GM23338 (cell line): ENCODE data around the gene PAQR9. TPM values are rescaled to one million over a fixed set of nuclear protein-coding genes. Genes with fewer than 3 reads are reported as not detected.

Experiments
- ATAC-seq: fragments of 200-7000 bp; cut with Tn5 transposase; 3 replicates; pipeline ENCODE4 v1.9.1; 2020
- DNase-seq: peaks from one replicate; pipeline ENCODE4 v3.0.0-alpha.2; 2015; ENCODE audit warnings: low spot score
- H2AFZ ChIP-seq: fragments of 200-600 bp; sonication (generic); 2 replicates; pipeline ENCODE4 v1.8.0; 2016; ENCODE audit warnings: antibody characterized with exemption, mild to moderate bottlenecking, moderate library complexity
- H3F3A ChIP-seq: fragments of 200-600 bp; sonication (generic); replicated peaks from 2 replicates; pipeline ENCODE4 v1.8.0; 2017; ENCODE audit warnings: antibody characterized with exemption, mixed run types, low read depth
- H3K27ac ChIP-seq: fragments of 200-600 bp; sonication (generic); 2 replicates; pipeline ENCODE4 v1.6.1; 2016; ENCODE audit warnings: low read depth
- H3K27me3 ChIP-seq: fragments of 200-600 bp; sonication (generic); 2 replicates; pipeline ENCODE4 v1.8.0; 2016; ENCODE audit warnings: mild to moderate bottlenecking, mixed run types, moderate library complexity; ENCODE audit not compliant: insufficient read depth
- H3K36me3 ChIP-seq: fragments of 200-600 bp; sonication (generic); 2 replicates; pipeline ENCODE4 v1.8.0; 2016; ENCODE audit warnings: mild to moderate bottlenecking; ENCODE audit not compliant: insufficient read depth
- H3K4me1 ChIP-seq: fragments of 200-600 bp; sonication (generic); 2 replicates; pipeline ENCODE4 v1.8.0; 2016; ENCODE audit warnings: mild to moderate bottlenecking, moderate library complexity; ENCODE audit not compliant: insufficient read depth
- H3K4me2 ChIP-seq: fragments of 200-600 bp; sonication (generic); 2 replicates; pipeline ENCODE4 v1.7.1; 2017; ENCODE audit warnings: mixed run types
- H3K4me3 ChIP-seq: fragments of 200-600 bp; sonication (generic); 2 replicates; pipeline ENCODE4 v1.6.1; 2016; ENCODE audit warnings: mixed run types
- H3K79me2 ChIP-seq: fragments of 200-600 bp; sonication (generic); replicated peaks from 2 replicates; pipeline ENCODE4 v1.8.0; 2017; ENCODE audit warnings: mild to moderate bottlenecking; ENCODE audit not compliant: insufficient read depth
- H3K9me2 ChIP-seq: fragments of 200-600 bp; sonication (generic); 2 replicates; pipeline ENCODE4 v1.8.0; 2017; ENCODE audit not compliant: insufficient read depth
- H4K20me1 ChIP-seq: fragments of 200-600 bp; sonication (generic); replicated peaks from 2 replicates; pipeline ENCODE4 v1.8.0; 2017; ENCODE audit warnings: mild to moderate bottlenecking; ENCODE audit not compliant: insufficient read depth
- H3K27ac Mint-ChIP-seq: 2 replicates; pipeline ENCODE4 v1.8.0; 2020; ENCODE audit warnings: inconsistent platforms, mild to moderate bottlenecking, moderate library complexity, mixed read lengths
- H3K27me3 Mint-ChIP-seq: 3 replicates; pipeline ENCODE4 v1.8.0; 2022; ENCODE audit warnings: low read depth, mild to moderate bottlenecking, moderate library complexity, mixed read lengths, inconsistent platforms; ENCODE audit not compliant: insufficient read depth, poor library complexity
- H3K36me3 Mint-ChIP-seq: 3 replicates; pipeline ENCODE4 v1.8.0; 2021; ENCODE audit warnings: low read depth, mild to moderate bottlenecking, inconsistent platforms, moderate library complexity, mixed read lengths
- H3K4me1 Mint-ChIP-seq: 3 replicates; pipeline ENCODE4 v1.8.0; 2020; ENCODE audit warnings: mild to moderate bottlenecking, inconsistent platforms, mixed read lengths
- H3K4me3 Mint-ChIP-seq: 3 replicates; pipeline ENCODE4 v1.8.0; 2021; ENCODE audit warnings: moderate library complexity, mild to moderate bottlenecking, inconsistent platforms, mixed read lengths
- H3K9me3 Mint-ChIP-seq: 3 replicates; pipeline ENCODE4 v1.8.0; 2020; ENCODE audit warnings: moderate library complexity, mild to moderate bottlenecking, inconsistent platforms, mixed read lengths
- EZH2 ChIP-seq: fragments of 200-600 bp; sonication (generic); IDR thresholded peaks from one replicate; pipeline ENCODE4 v1.8.0; 2017; ENCODE audit warnings: antibody characterized with exemption, mild to moderate bottlenecking, low read depth; ENCODE audit not compliant: unreplicated experiment
- EZH2phosphoT487 ChIP-seq: fragments of 200-600 bp; sonication (generic); IDR thresholded peaks from one replicate; pipeline ENCODE4 v1.8.1; 2018; ENCODE audit warnings: antibody characterized with exemption; ENCODE audit not compliant: unreplicated experiment
- JUNB ChIP-seq: IDR thresholded peaks from one replicate; pipeline ENCODE4 v1.6.1; 2016; ENCODE audit warnings: antibody characterized with exemption; ENCODE audit not compliant: unreplicated experiment
- POLR2AphosphoS5 ChIP-seq: IDR thresholded peaks from 2 replicates; pipeline ENCODE4 v1.6.1; 2016; ENCODE audit warnings: antibody characterized with exemption, low read depth
- STAT1 ChIP-seq: IDR thresholded peaks from one replicate; pipeline ENCODE4 v1.6.1; 2016; ENCODE audit warnings: antibody characterized with exemption; ENCODE audit not compliant: unreplicated experiment
- ZNF114 ChIP-seq: fragments of 250-450 bp; sonication (Bioruptor Pico); IDR thresholded peaks from 2 replicates; pipeline ENCODE4 v1.5.0; 2020; ENCODE audit warnings: mild to moderate bottlenecking, moderate library complexity
- ZNF331 ChIP-seq: fragments of 250-450 bp; sonication (Bioruptor Pico); IDR thresholded peaks from 2 replicates; pipeline ENCODE4 v1.5.0; 2020; ENCODE audit warnings: low read depth, mild to moderate bottlenecking, moderate library complexity
- ZNF462 ChIP-seq: fragments of 250-450 bp; sonication (Bioruptor Pico); IDR thresholded peaks from 2 replicates; pipeline ENCODE4 v1.5.0; 2020; ENCODE audit warnings: mild to moderate bottlenecking, moderate library complexity
- polyA plus RNA-seq: library from polyadenylated mRNA; unstranded; fragments of >200 nt; fragmentation: Nextera tagmentation; extraction: Ambion mirVana; gene quantifications from 2 replicates; pipeline ENCODE4 v1.2.1, GENCODE V29; 2016
- total RNA-seq: library from RNA; depleted of rRNA; stranded (reverse); fragments of >200 nt; shearing (Covaris generic); gene quantifications from 2 replicates; pipeline ENCODE4 v1.2.3, GENCODE V29; 2014
- TF ChIP-seq, protein P1 (sequence below): IDR thresholded peaks from 2 replicates; pipeline ENCODE4 v1.6.1; 2016; ENCODE audit warnings: antibody characterized with exemption
- TF ChIP-seq, protein P2 (sequence below), 2 experiments: fragments of 200-600 bp in 1 of 2; sonication (generic) in 1 of 2; conservative IDR thresholded peaks; 2 replicates each; pipeline versions ENCODE4 v1.5.1 to v1.6.1; 2016 to 2017; ENCODE audit warnings: antibody characterized with exemption in 2 of 2, low read depth in 2 of 2, mild to moderate bottlenecking in 2 of 2, moderate library complexity in 1 of 2

Gene PAQR9
- total and polyA plus RNA-seq, 2 experiments from 2014 or later: 2.0 to 2.3 TPM

- no peaks in the 10 kb centered on the region for H3K4me1 ChIP-seq
- no peaks in the 10 kb centered on the region for H3K27me3 ChIP-seq
- no peaks in the 10 kb centered on the region for H3K4me1 Mint-ChIP-seq
- no peak overlapping the region for H3K4me3 Mint-ChIP-seq
- no peak for ATAC-seq
- H3K36me3 Mint-ChIP-seq: no peaks in the 10 kb centered on the region; the same call in 2 of the 3 replicates
- H2AFZ ChIP-seq: no peak overlapping the region
- H3K27ac Mint-ChIP-seq: no peak overlapping the region
- no peaks in the 10 kb centered on the region for H3K36me3 ChIP-seq
- H3K9me3 Mint-ChIP-seq: peaks cover 10% of the 10 kb centered on the region; the same call in 2 of the 3 replicates
- no peak overlapping the region for H3K4me2 ChIP-seq
- H3K79me2 ChIP-seq: no peaks in the 10 kb centered on the region
- no peaks in the 10 kb centered on the region for H3K9me2 ChIP-seq
- no peak overlapping the region for H3K27ac ChIP-seq
- DNase-seq: no peak
- H3K4me3 ChIP-seq: no peak overlapping the region
- no peaks in the 10 kb centered on the region for H3K27me3 Mint-ChIP-seq
- TF ChIP-seq ZNF462 (CRISPR knock-in tag) (no peak), JUNB (no peak), EZH2phosphoT487 (no peak), EZH2 (no peak), ZNF114 (no peak), ZNF331 (CRISPR knock-in tag) (no peak), POLR2AphosphoS5 (no peak), STAT1 (no peak)
- TF ChIP-seq, protein P1, sequence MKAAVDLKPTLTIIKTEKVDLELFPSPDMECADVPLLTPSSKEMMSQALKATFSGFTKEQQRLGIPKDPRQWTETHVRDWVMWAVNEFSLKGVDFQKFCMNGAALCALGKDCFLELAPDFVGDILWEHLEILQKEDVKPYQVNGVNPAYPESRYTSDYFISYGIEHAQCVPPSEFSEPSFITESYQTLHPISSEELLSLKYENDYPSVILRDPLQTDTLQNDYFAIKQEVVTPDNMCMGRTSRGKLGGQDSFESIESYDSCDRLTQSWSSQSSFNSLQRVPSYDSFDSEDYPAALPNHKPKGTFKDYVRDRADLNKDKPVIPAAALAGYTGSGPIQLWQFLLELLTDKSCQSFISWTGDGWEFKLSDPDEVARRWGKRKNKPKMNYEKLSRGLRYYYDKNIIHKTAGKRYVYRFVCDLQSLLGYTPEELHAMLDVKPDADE: no peak
- TF ChIP-seq, protein P2, sequence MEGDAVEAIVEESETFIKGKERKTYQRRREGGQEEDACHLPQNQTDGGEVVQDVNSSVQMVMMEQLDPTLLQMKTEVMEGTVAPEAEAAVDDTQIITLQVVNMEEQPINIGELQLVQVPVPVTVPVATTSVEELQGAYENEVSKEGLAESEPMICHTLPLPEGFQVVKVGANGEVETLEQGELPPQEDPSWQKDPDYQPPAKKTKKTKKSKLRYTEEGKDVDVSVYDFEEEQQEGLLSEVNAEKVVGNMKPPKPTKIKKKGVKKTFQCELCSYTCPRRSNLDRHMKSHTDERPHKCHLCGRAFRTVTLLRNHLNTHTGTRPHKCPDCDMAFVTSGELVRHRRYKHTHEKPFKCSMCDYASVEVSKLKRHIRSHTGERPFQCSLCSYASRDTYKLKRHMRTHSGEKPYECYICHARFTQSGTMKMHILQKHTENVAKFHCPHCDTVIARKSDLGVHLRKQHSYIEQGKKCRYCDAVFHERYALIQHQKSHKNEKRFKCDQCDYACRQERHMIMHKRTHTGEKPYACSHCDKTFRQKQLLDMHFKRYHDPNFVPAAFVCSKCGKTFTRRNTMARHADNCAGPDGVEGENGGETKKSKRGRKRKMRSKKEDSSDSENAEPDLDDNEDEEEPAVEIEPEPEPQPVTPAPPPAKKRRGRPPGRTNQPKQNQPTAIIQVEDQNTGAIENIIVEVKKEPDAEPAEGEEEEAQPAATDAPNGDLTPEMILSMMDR (conservative IDR thresholded peaks at IDR 0.05; ENCODE audit: low read depth in 2 of 2): no peak
- H4K20me1 ChIP-seq: no peaks in the 10 kb centered on the region
- no peaks in the 10 kb centered on the region for H3F3A ChIP-seq
These were observed 39.8 kb downstream of the PAQR9 start for GRCh38 chr3:142923694-142924093.
